ENCODE results near the gene MAML2.

DNA sequence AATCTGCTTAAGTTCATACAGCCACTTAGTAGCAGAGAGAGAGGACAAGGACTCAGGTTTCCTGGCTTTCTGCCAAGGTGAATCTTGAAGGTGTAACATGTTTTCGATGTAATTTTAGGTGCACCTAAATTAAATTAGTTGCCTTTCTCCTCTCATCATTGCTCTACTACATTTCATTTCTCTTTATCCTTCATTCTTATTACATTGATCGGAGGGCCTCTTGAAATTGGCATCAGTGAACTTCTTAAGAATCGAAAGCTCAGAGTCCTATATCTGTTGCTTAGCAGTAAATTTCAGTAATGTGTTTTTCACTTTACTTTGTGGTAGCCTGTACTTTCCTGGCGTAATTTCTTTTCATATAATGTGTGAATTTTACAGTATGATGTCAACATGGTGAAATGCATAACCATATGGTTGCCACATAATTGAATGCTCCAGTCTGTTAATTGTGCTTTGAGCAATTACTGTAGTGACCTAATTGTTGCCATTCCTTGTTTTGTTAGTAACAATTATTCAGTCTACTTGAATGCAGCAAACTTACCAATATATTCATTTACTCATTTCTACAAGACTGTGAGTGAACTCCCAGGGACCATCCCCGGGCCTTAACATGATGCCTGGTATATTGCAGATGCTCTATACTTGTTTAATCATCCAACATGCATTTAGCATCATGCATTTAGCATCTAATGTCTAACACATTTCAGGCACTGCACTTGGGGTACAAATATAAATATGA lies 138.1 kb downstream of the MAML2 start:
- TF ChIP-seq CTCF (conservative IDR thresholded peaks at IDR 0.05): no peak
- no peak for TF ChIP-seq ZFX (IDR thresholded peaks at IDR 0.05)

Data from C4-2B (cell line).